Left ventricle myocardium superior (tissue), 1 donor: ENCODE data around the gene TIAL1. TPM values are rescaled to one million over a fixed set of nuclear protein-coding genes. Genes with fewer than 3 reads are reported as not detected.
A peak's percentile ranks its signal among the peaks of the same experiment; 100 is the strongest.
"Not testable (repeated sequence)": the region's sequence is repeated elsewhere in the genome, so short reads cannot be mapped to it uniquely, and the experiment has no call there.

ENCODE experiments used
- ATAC-seq: fragments of 200-7000 bp; cut with Tn5 transposase; one replicate; pipeline ENCODE4 v1.9.1; 2020; ENCODE audit warnings: mild to moderate bottlenecking, moderate library complexity
- DNase-seq: peaks from one replicate; pipeline ENCODE4 v3.0.0-alpha.2; 2020
- intact Hi-C: fragments of 100-400 bp; cut with micrococcal nuclease; formaldehyde crosslinking; loops from one replicate; pipeline ENCODE4 v1.11.0; 2022
- total RNA-seq: library from RNA; stranded (reverse); fragmentation: NEBNext Ultra II Directional; extraction: Animal tissue kit (Norgen Biotek cat#: 25700); gene quantifications from one replicate; pipeline ENCODE4 v1.2.1, GENCODE V29; 2021
- donor health status: DM: no; HTN: yes; CAD: no; lungs with severe emphysema.

Gene TIAL1
- total RNA-seq, 1 donor from 2014 or later, result 78.1 TPM

- intact Hi-C loops, result no loop called here
- ATAC-seq, result no peak
- no peak for DNase-seq
Observed at GRCh38 chr10:119537953-119538630, 58.7 kb downstream of the TIAL1 start.

DNA sequence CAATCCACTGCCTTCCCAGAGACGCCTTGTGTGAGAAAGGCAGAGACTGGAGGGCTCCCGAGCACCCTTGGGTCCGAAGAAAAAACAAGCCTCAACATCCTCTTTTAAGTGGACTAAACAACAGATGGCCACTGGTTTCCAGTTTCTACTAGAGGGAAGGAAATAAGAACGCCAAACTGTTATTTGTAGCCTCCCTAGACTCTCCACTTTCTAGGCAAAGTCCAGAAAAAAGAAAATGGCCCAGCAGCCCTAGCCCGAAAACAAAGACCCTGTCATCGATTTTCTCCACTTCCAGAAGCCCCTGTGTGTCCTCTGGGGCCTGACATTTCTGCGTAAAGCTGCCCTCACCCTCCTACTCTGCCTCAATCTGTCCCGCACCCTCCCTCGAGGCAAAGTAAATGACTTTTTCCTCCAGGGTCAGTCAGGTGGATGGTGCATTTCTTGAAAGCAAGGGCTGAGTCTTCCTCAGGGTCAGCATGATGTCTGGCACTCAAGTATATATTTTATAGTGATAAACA is 60.2 kb downstream of the TIAL1 start:
- intact Hi-C loops, result no loop called here
- ATAC-seq, result peak; percentile 51

DNA sequence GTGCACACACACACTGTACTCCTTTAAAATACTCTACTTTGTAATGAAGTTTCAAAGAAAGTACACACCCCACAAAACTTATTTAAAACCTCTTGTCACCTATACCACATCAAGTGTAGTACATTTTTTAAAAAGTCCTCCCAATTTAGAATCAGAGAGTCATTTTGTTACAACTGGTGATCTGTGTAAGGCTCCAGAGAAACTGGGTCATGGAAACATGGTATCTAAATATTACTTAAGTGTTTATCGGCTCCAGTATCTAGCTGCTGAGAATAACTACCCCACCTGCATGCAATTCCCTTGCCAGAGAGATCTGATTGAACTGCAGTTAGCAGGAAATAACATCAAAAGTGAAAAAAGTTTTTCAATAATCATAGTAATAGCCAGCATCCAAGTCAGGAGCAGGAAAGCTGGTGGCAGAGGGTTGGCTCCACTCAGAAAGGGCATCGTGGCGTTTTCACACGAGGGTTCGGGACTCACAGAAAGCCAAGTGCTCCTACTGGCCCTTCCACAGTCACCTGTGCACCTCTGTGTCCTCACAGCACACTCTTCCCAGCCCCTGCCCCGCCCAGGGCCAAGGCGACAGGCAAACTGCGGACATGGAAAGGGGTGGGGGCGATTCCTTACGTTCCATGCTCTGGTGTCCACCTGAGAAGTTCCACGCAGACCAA is 60.8 kb downstream of the TIAL1 start:
- no peak for ATAC-seq
- intact Hi-C loops, result no loop called here
- no peak for DNase-seq

More for the DNA sequence above, 60.2 kb downstream of the TIAL1 start:
- no peak for DNase-seq

- intact Hi-C loops, result no loop called here
- ATAC-seq, result no peak
- no peak for DNase-seq
Observed at GRCh38 chr10:119535305-119535704, 61.5 kb downstream of the TIAL1 start.

GRCh38 chr10:119533473-119533872 is 63.3 kb downstream of the TIAL1 start:
- intact Hi-C loops, result no loop called here
- ATAC-seq (no peak), DNase-seq (no peak)

GRCh38 chr10:119532791-119533190 is 64.0 kb downstream of the TIAL1 start:
- intact Hi-C loops, ATAC-seq: not testable (repeated sequence)

GRCh38 chr10:119532251-119532650 is 64.5 kb downstream of the TIAL1 start:
- intact Hi-C loops, ATAC-seq, DNase-seq: not testable (repeated sequence)

More at GRCh38 chr10:119532791-119533190, 64.0 kb downstream of the TIAL1 start:
- DNase-seq, result not testable (repeated sequence)

GRCh38 chr10:119531067-119531466 is 65.7 kb downstream of the TIAL1 start:
- DNase-seq (no peak), ATAC-seq (no peak)
- intact Hi-C loops, result no loop called here

DNA sequence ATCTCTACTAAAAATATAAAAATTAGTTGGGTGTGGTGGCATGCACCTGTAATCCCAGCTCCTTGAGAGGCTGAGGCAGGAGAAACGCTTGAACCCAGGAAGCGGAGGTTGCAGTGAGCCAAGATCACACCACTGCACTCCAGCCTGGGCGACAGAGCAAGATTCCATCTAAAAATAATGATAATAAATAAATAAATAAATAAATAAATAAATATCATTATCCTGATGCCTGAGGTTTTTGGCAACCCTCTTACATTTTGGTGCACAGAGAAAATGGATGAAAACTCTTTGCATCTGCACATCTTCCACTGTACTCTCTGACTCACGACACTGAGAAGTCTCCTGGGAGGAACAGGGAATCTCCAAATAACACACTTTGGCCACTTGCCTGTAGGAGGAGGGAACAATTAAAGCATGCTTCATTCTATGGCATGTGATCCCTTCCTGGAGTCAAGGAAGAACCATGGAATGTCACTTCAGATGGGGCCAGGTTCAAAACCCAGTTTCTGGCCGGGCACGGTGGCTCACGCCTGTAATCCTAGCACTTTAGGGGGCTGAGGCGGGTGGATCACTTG is 68.0 kb downstream of the TIAL1 start:
- ATAC-seq, DNase-seq, intact Hi-C loops: not testable (repeated sequence)

DNA sequence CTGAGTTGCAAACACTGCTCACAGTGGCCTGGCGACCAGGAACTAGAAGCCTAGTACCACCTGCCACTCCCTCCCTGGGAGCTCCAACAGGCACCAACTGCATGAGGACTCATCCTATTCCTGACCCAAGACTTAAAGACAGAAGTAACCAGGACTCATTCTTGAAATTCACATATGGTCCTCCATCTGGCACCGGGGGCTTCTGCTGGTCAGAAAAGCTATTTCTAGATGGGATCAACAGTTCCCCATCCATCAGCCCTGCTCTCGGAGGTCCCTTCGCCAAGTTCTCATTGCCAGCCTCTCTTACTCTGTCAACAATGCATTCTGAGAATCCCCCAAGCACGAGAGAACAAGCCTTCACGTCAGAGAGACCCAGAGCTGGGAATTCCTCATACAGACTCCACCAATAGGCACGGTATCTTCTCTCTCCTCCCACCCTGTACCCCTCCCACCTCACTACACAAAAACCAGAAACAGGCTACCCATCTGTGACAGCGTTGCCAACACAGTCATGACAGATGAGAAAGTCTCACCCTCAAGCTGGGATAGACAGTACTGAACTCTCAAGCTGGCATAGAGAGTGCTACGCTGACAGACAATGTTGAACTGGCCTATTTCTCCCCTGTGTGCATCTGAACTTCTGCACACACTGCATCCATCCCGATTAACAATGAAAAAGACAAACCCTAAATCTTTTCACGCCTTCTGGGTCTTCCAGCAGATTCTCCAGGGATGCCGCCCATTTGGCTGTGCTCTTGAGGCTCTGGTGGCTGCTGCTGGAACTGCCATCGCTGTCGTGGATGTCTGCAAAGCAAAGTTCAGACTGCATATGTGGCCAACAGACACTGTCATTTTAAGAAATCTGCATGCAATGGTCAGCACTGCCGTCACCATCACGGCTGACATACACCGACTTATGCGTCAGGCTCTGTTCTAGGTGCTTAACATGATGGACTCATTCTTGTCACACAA is 69.9 kb downstream of the TIAL1 start:
- no peak for ATAC-seq
- intact Hi-C loops, result no loop called here
- DNase-seq, result no peak

GRCh38 chr10:119526149-119526548 is 70.6 kb downstream of the TIAL1 start:
- no peak for ATAC-seq
- intact Hi-C loops, result no loop called here
- no peak for DNase-seq

DNA sequence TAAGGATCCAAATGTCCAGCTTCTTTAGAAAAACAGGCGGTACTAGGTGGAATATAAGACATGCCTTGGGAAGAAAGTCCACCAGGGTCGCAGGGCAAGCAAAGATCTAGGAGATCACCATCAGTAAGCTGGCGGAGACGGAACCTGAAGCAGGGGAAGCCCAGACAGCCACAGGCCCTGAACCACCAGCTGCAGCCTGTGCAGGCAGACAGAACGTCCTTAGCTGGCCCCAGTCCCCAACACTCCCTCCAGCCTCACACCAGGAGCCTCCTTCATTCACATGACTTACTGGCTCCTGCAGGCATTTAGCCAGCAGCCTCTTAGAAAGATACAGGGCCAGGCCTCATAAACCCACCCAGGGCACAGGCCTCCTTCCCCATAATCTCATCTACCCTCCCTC is 71.6 kb downstream of the TIAL1 start:
- intact Hi-C loops, result no loop called here
- DNase-seq (no peak), ATAC-seq (no peak)

DNA sequence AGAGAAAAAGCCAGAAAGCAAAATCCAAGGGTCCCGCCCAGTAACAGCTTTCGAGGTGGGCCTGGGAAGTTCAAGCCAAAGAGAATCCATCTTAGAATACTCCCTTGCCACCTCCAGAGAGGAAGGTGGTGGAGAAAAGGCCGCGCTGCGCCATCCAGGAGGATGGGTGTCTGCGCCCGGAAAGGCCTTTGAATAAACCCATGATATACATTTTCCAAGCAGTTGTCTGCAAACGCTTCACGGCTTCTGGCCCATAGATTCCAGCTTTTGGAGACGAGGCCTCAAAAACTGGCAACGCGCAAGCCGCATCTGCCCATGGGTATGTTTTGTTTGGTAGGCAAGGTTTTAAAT is 72.1 kb downstream of the TIAL1 start:
- ATAC-seq (no peak), DNase-seq (no peak)
- intact Hi-C loops, result no loop called here

GRCh38 chr10:119523895-119524719 is 72.7 kb downstream of the TIAL1 start:
- ATAC-seq (no peak), DNase-seq (no peak)
- intact Hi-C loops, result no loop called here

Other genes starting within 250 kb of the TIAL1 start
- 7.0 TPM for gene RGS10, start 54.2 kb downstream of the TIAL1 start, total RNA-seq
- 151 TPM for gene BAG3, start 54.4 kb upstream of the TIAL1 start, total RNA-seq
- 4.0 TPM for gene INPP5F, start 129.1 kb upstream of the TIAL1 start, total RNA-seq